ENCODE measurements around the gene TBC1D1. TPM values are rescaled to one million over a fixed set of nuclear protein-coding genes. Genes with fewer than 3 reads are reported as not detected.
A peak's percentile ranks its signal among the peaks of the same experiment; 100 is the strongest.

The TBC1D1 gene
- total RNA-seq, 2 donors from 2014 or later, result 139 to 220 TPM

GRCh38 chr4:38086151-38086848 is 195.4 kb downstream of the TBC1D1 start:
- Histone ChIP-seq H3K27ac (peak overlapping the region in 1 of 2 donors; percentile 2), H3K9me3 (no peaks in the 10 kb centered on the region), H3K4me3 (no peak overlapping the region), H3K27me3 (no peaks in the 10 kb centered on the region), H3K36me3 (peaks cover 22% of the 10 kb centered on the region), H3K4me1 (peaks cover 0 to 38% of the 10 kb centered on the region in 2 donors)
- DNase-seq (ENCODE audit: low spot score), result no peak
- TF ChIP-seq, protein P1, sequence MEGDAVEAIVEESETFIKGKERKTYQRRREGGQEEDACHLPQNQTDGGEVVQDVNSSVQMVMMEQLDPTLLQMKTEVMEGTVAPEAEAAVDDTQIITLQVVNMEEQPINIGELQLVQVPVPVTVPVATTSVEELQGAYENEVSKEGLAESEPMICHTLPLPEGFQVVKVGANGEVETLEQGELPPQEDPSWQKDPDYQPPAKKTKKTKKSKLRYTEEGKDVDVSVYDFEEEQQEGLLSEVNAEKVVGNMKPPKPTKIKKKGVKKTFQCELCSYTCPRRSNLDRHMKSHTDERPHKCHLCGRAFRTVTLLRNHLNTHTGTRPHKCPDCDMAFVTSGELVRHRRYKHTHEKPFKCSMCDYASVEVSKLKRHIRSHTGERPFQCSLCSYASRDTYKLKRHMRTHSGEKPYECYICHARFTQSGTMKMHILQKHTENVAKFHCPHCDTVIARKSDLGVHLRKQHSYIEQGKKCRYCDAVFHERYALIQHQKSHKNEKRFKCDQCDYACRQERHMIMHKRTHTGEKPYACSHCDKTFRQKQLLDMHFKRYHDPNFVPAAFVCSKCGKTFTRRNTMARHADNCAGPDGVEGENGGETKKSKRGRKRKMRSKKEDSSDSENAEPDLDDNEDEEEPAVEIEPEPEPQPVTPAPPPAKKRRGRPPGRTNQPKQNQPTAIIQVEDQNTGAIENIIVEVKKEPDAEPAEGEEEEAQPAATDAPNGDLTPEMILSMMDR (IDR thresholded peaks at IDR 0.05), result no peak

DNA sequence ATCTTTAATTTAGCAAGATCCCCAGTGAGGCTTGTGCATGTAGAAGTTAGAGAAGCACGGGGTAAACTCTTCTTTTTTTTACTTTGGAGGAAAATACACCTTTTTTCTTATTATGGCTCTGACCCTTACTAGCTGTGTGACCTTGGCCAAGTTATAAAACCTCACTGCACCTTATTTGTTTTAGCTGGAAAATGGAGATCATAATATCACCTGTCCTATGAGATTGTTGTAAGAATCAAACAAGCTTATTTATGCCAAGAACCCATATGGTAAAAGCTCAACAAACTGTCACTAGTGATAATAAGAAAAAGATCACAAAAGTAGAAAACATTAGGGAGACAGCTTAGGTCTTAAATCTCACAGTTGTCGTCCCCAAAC is 196.0 kb downstream of the TBC1D1 start:
- peaks cover 0 to 35% of the 10 kb centered on the region in 2 donors for H3K4me1 ChIP-seq
- H3K9me3 ChIP-seq, result no peaks in the 10 kb centered on the region
- H3K4me3 ChIP-seq, result no peak overlapping the region
- peaks cover 25% of the 10 kb centered on the region for H3K36me3 ChIP-seq
- no peak for DNase-seq (ENCODE audit: low spot score)
- TF ChIP-seq, protein P1 (IDR thresholded peaks at IDR 0.05), result no peak
- no peak overlapping the region for H3K27ac ChIP-seq
- H3K27me3 ChIP-seq, result no peaks in the 10 kb centered on the region

DNA sequence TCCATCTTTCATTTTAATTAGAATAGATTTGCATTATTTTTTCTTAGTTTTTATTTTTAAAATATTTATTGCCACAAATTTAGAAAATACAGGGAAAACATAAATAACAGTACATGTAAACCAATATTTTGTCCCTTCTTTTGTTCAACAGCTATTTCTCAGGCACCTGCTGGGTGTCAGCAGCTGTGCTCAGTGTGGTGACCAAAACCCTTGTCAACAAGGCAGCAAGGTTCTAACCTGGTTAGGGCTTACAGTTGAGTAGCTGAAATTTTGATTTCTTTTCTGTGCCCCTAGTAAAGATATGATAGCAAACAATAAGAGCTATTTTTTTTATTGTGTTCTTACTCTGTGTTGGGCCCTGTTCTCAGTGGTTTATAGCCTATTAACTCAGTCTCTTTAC is 197.4 kb downstream of the TBC1D1 start:
- Histone ChIP-seq H3K9me3 (no peaks in the 10 kb centered on the region), H3K27me3 (no peaks in the 10 kb centered on the region), H3K4me3 (no peak overlapping the region), H3K36me3 (peaks cover 25% of the 10 kb centered on the region), H3K4me1 (peaks cover 0 to 20% of the 10 kb centered on the region in 2 donors), H3K27ac (no peak overlapping the region)
- TF ChIP-seq, protein P1 (IDR thresholded peaks at IDR 0.05), result no peak
- DNase-seq (ENCODE audit: low spot score), result no peak

DNA sequence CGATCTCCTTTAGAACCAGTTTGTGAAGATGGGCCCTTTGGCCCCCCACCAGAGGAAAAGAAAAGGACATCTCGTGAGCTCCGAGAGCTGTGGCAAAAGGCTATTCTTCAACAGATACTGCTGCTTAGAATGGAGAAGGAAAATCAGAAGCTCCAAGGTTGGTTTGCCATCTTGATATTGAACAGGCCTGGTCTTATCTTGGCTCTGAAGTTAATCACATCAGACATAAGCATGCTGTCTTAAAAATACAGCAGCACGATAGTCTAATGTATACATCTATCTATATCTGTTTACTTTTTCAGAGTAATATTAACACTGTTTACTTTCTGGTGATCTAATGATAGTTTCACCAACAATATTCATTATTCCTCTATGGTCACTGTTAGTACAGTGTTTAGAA is 199.1 kb downstream of the TBC1D1 start:
- Histone ChIP-seq H3K4me1 (peaks cover 0 to 17% of the 10 kb centered on the region in 2 donors), H3K27ac (no peak overlapping the region), H3K36me3 (peaks cover 25% of the 10 kb centered on the region), H3K4me3 (no peak overlapping the region), H3K27me3 (no peaks in the 10 kb centered on the region), H3K9me3 (no peaks in the 10 kb centered on the region)
- TF ChIP-seq, protein P1 (IDR thresholded peaks at IDR 0.05), result no peak
- no peak for DNase-seq (ENCODE audit: low spot score)

GRCh38 chr4:38090455-38091246 is 199.8 kb downstream of the TBC1D1 start:
- Histone ChIP-seq H3K9me3 (no peaks in the 10 kb centered on the region), H3K4me1 (peaks cover 0 to 10% of the 10 kb centered on the region in 2 donors), H3K27ac (no peak overlapping the region), H3K4me3 (no peak overlapping the region), H3K36me3 (peaks cover 25% of the 10 kb centered on the region), H3K27me3 (no peaks in the 10 kb centered on the region)
- DNase-seq (ENCODE audit: low spot score), result no peak
- TF ChIP-seq, protein P1 (IDR thresholded peaks at IDR 0.05), result no peak
